Naive thymus-derived CD4-positive, alpha-beta T cell (primary cell): ENCODE results near the gene CSNK1G1. TPM values are rescaled to one million over a fixed set of nuclear protein-coding genes. Genes with fewer than 3 reads are reported as not detected.

Source experiments
- ATAC-seq: fragments of 150-1000 bp; cut with Tn5 transposase; 2 replicates; pipeline ENCODE4 v1.10.0; 2021; ENCODE audit warnings: mild to moderate bottlenecking, moderate library complexity
- CTCF ChIA-PET: fragments of 350-600 bp; sonication (Branson Sonifier 250); formaldehyde crosslinking; loops from one replicate; lab custom pipeline; 2021; ENCODE audit warnings: antibody characterized with exemption; lab: Charles Lee
- POLR2A ChIA-PET: fragments of 350-600 bp; sonication (Branson Sonifier 250); formaldehyde crosslinking; loops from one replicate; lab custom pipeline; 2021; ENCODE audit warnings: antibody characterized with exemption, inconsistent platforms; lab: Charles Lee
- DNase-seq, 9 donors: peaks; one replicate each; pipeline versions ENCODE4 v3.0.0 to v3.0.0-alpha.2; 2020 to 2022; ENCODE audit warnings: mixed read lengths in 1 of 9
- H3K27ac ChIP-seq: one replicate; pipeline ENCODE4 v1.7.0; 2013; ENCODE audit warnings: mild to moderate bottlenecking, low read depth, low read length, moderate library complexity
- H3K27me3 ChIP-seq, 2 donors: one replicate each; pipeline ENCODE4 v1.7.0; 2013; ENCODE audit warnings: low read length in 2 of 2, mild to moderate bottlenecking in 2 of 2, moderate library complexity in 2 of 2; ENCODE audit not compliant: control insufficient read depth in 2 of 2, insufficient read depth in 2 of 2
- H3K36me3 ChIP-seq, 3 experiments: 1 replicate in 2 of 3; 2 replicates in 1 of 3; pipeline ENCODE4 v1.7.0; 2013; ENCODE audit warnings: low read length in 3 of 3, mild to moderate bottlenecking in 3 of 3, moderate library complexity in 1 of 3; ENCODE audit not compliant: insufficient read depth in 3 of 3, control insufficient read depth in 2 of 3
- H3K4me1 ChIP-seq, 2 donors: one replicate each; pipeline ENCODE4 v1.7.0; 2013; ENCODE audit warnings: low read length in 2 of 2, mild to moderate bottlenecking in 2 of 2, moderate library complexity in 1 of 2; ENCODE audit not compliant: control insufficient read depth in 2 of 2, insufficient read depth in 2 of 2
- H3K4me3 ChIP-seq: 2 replicates; pipeline ENCODE4 v1.7.0; 2013; ENCODE audit warnings: mild to moderate bottlenecking, low read length
- H3K9me3 ChIP-seq, 3 experiments: 1 replicate in 2 of 3; 2 replicates in 1 of 3; pipeline ENCODE4 v1.7.0; 2013; ENCODE audit warnings: low read length in 3 of 3; ENCODE audit not compliant: control insufficient read depth in 2 of 3
- H3K27ac Mint-ChIP-seq, 9 donors: one replicate each; pipeline ENCODE4 v1.8.0; 2020 to 2022; ENCODE audit warnings: mixed read lengths in 9 of 9, mild to moderate bottlenecking in 8 of 9, moderate library complexity in 5 of 9, inconsistent platforms in 2 of 9
- H3K27me3 Mint-ChIP-seq, 5 donors: one replicate each; pipeline ENCODE4 v1.8.0; 2021 to 2022; ENCODE audit warnings: mixed read lengths in 5 of 5, mild to moderate bottlenecking in 1 of 5
- H3K36me3 Mint-ChIP-seq, 5 donors: one replicate each; pipeline ENCODE4 v1.8.0; 2020 to 2022; ENCODE audit warnings: mixed read lengths in 5 of 5, mild to moderate bottlenecking in 3 of 5, inconsistent platforms in 1 of 5
- H3K4me1 Mint-ChIP-seq, 7 donors: one replicate each; pipeline ENCODE4 v1.8.0; 2020 to 2022; ENCODE audit warnings: mixed read lengths in 7 of 7, mild to moderate bottlenecking in 3 of 7, inconsistent platforms in 1 of 7
- H3K4me3 Mint-ChIP-seq, 10 donors: one replicate each; pipeline ENCODE4 v1.8.0; 2020 to 2022; ENCODE audit warnings: mild to moderate bottlenecking in 10 of 10, mixed read lengths in 10 of 10, moderate library complexity in 6 of 10, inconsistent platforms in 2 of 10
- H3K9me3 Mint-ChIP-seq, 11 donors: one replicate each; pipeline ENCODE4 v1.8.0; 2020 to 2022; ENCODE audit warnings: mixed read lengths in 11 of 11, mild to moderate bottlenecking in 4 of 11, inconsistent platforms in 1 of 11, moderate library complexity in 1 of 11
- intact Hi-C, 2 donors: fragments of 100-400 bp; cut with micrococcal nuclease; formaldehyde crosslinking; loops; one replicate each; pipeline ENCODE4 v1.15.1; 2023
- polyA plus RNA-seq, 2 donors: library from polyadenylated mRNA; unstranded; fragments of 300-500 nt; fragmentation: Illumina TruSeq; gene quantifications; one replicate each; pipeline ENCODE4 v1.2.3, GENCODE V29; 2021
- total RNA-seq, 6 experiments: library from RNA in 5 of 6; stranded (reverse) in 5 of 6; gene quantifications; 1 replicate in 5 of 6; 2 replicates in 1 of 6; pipeline ENCODE4 v1.2.3 and lab custom pipeline; 2021 to 2026

The CSNK1G1 gene
- total and polyA plus RNA-seq, 7 experiments from 2014 or later = 18.2 to 31.4 (median 26.4) TPM

- Mint-ChIP-seq H3K27me3 (no peaks in the 10 kb centered on the region), H3K4me1 (peaks cover 3 to 26% (median 8%) of the 10 kb centered on the region in 7 donors), H3K36me3 (peaks cover 0 to 17% (median 3%) of the 10 kb centered on the region in 5 donors), H3K4me3 (no peak overlapping the region), H3K27ac (no peak overlapping the region), H3K9me3 (peaks cover 0 to 4% (median 0%) of the 10 kb centered on the region in 11 donors)
- no peaks in the 10 kb centered on the region for H3K36me3 ChIP-seq
- H3K27ac ChIP-seq = no peak overlapping the region
- ChIA-PET CTCF (no interaction called here), POLR2A (no interaction called here)
- H3K27me3 ChIP-seq = no peaks in the 10 kb centered on the region
- H3K9me3 ChIP-seq = no peaks in the 10 kb centered on the region
- H3K4me1 ChIP-seq = no peaks in the 10 kb centered on the region
- DNase-seq (no peak), ATAC-seq (no peak)
- intact Hi-C loops = no loop called here
- no peak overlapping the region for H3K4me3 ChIP-seq
These were observed 40.8 kb downstream of the CSNK1G1 start for GRCh38 chr15:64315216-64315615.

DNA sequence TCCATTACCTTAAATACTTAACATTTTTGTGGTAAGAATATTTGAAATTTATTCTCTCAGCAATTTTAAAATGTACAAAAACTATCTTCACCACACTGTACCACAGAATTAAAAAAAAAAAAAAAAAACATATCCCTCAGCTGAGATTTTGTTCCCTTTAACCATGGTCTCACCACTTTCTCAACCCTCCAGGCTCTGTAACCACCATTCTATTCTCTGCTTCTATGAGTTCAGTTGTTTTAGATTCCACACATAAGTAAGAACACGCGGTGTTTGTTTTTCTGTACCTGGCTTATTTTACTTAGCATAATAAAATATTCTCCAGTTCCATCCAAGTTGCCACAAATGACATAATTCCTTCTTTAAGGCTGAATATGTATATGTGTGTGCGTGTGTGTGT, 41.5 kb downstream of the CSNK1G1 start:
- DNase-seq = no peak
- peaks cover 0 to 20% (median 6%) of the 10 kb centered on the region in 5 donors for H3K36me3 Mint-ChIP-seq
- H3K27ac ChIP-seq = no peak overlapping the region
- CTCF ChIA-PET = no interaction called here
- H3K9me3 ChIP-seq = no peaks in the 10 kb centered on the region
- H3K4me1 Mint-ChIP-seq = peaks cover 3 to 33% (median 8%) of the 10 kb centered on the region in 7 donors
- H3K36me3 ChIP-seq = no peaks in the 10 kb centered on the region
- POLR2A ChIA-PET = no interaction called here
- no peaks in the 10 kb centered on the region for H3K27me3 ChIP-seq
- no peak for ATAC-seq
- no peak overlapping the region for H3K4me3 Mint-ChIP-seq
- no peak overlapping the region for H3K4me3 ChIP-seq
- no peak overlapping the region for H3K27ac Mint-ChIP-seq
- H3K27me3 Mint-ChIP-seq = no peaks in the 10 kb centered on the region
- peaks cover 0 to 4% (median 0%) of the 10 kb centered on the region in 11 donors for H3K9me3 Mint-ChIP-seq
- intact Hi-C loops = no loop called here
- H3K4me1 ChIP-seq = no peaks in the 10 kb centered on the region

- ATAC-seq (no peak), DNase-seq (no peak)
- Mint-ChIP-seq H3K27ac (no peak overlapping the region), H3K4me3 (no peak overlapping the region), H3K27me3 (no peaks in the 10 kb centered on the region), H3K4me1 (peaks cover 3 to 36% (median 12%) of the 10 kb centered on the region in 7 donors), H3K9me3 (peaks cover 0 to 4% (median 0%) of the 10 kb centered on the region in 11 donors), H3K36me3 (peaks cover 0 to 43% (median 16%) of the 10 kb centered on the region in 5 donors)
- Histone ChIP-seq H3K36me3 (peaks cover 0 to 4% (median 0%) of the 10 kb centered on the region in 3 experiments), H3K4me1 (no peaks in the 10 kb centered on the region), H3K27ac (no peak overlapping the region), H3K27me3 (no peaks in the 10 kb centered on the region), H3K4me3 (no peak overlapping the region), H3K9me3 (no peaks in the 10 kb centered on the region)
- POLR2A ChIA-PET = no interaction called here
- CTCF ChIA-PET = no interaction called here
- intact Hi-C loops = no loop called here
These were observed 44.4 kb downstream of the CSNK1G1 start for GRCh38 chr15:64311566-64311965.

DNA sequence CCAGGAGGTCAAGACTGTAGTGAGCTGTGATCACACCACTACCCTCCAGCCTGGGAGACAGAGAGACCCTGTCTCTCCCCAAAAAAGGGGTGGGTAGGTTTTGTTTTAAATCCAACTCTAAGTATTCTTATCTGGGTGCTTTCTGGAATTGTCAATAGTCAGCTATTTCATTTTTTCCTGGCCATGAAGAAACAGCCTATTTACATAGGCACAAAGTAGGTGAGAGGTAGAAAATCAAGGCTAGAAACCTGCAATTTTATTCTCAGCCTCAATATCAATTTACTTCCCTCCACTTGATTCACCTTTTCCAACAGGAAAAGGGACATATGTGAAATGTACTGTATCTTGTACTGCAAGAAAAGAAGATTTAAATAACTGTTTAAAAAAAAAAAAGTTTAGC, 45.9 kb downstream of the CSNK1G1 start:
- CTCF ChIA-PET = no interaction called here
- intact Hi-C loops = no loop called here
- Histone ChIP-seq H3K27ac (no peak overlapping the region), H3K36me3 (peaks cover 0 to 4% (median 0%) of the 10 kb centered on the region in 3 experiments), H3K27me3 (no peaks in the 10 kb centered on the region), H3K4me1 (no peaks in the 10 kb centered on the region), H3K4me3 (no peak overlapping the region), H3K9me3 (no peaks in the 10 kb centered on the region)
- no peak for ATAC-seq
- POLR2A ChIA-PET = interaction anchor here (0.9 kb wide), 1 partner anchor 14 kb away, joined by 3 read pairs; no protein-coding TSS in a partner anchor
- DNase-seq = no peak
- H3K36me3 Mint-ChIP-seq = peaks cover 0 to 52% (median 18%) of the 10 kb centered on the region in 5 donors
- no peak overlapping the region for H3K4me3 Mint-ChIP-seq
- peaks cover 0 to 4% (median 0%) of the 10 kb centered on the region in 11 donors for H3K9me3 Mint-ChIP-seq
- H3K27ac Mint-ChIP-seq = no peak overlapping the region
- peaks cover 3 to 34% (median 20%) of the 10 kb centered on the region in 7 donors for H3K4me1 Mint-ChIP-seq
- H3K27me3 Mint-ChIP-seq = no peaks in the 10 kb centered on the region

GRCh38 chr15:64305261-64305660, 50.7 kb downstream of the CSNK1G1 start:
- intact Hi-C loops = no loop called here
- ATAC-seq = no peak
- H3K4me1 ChIP-seq = no peaks in the 10 kb centered on the region
- peaks cover 0 to 5% (median 4%) of the 10 kb centered on the region in 3 experiments for H3K36me3 ChIP-seq
- no peaks in the 10 kb centered on the region for H3K9me3 ChIP-seq
- H3K27ac ChIP-seq = no peak overlapping the region
- H3K27me3 ChIP-seq = no peaks in the 10 kb centered on the region
- no peaks in the 10 kb centered on the region for H3K9me3 Mint-ChIP-seq
- peak overlapping the region in 1 of 9 donors; percentile 50 for H3K27ac Mint-ChIP-seq
- ChIA-PET POLR2A (no interaction called here), CTCF (no interaction called here)
- H3K4me3 ChIP-seq = no peak overlapping the region
- DNase-seq = no peak
- peaks cover 0 to 25% (median 14%) of the 10 kb centered on the region in 7 donors for H3K4me1 Mint-ChIP-seq
- peaks cover 0 to 56% (median 35%) of the 10 kb centered on the region in 5 donors for H3K36me3 Mint-ChIP-seq
- H3K27me3 Mint-ChIP-seq = no peaks in the 10 kb centered on the region
- no peak overlapping the region for H3K4me3 Mint-ChIP-seq

- intact Hi-C loops = no loop called here
- DNase-seq (no peak), ATAC-seq (no peak)
- Histone ChIP-seq H3K27me3 (no peaks in the 10 kb centered on the region), H3K9me3 (no peaks in the 10 kb centered on the region), H3K4me3 (no peak overlapping the region), H3K4me1 (no peaks in the 10 kb centered on the region), H3K36me3 (no peaks in the 10 kb centered on the region), H3K27ac (no peak overlapping the region)
- Mint-ChIP-seq H3K4me3 (no peak overlapping the region), H3K36me3 (peaks cover 0 to 22% (median 11%) of the 10 kb centered on the region in 5 donors), H3K9me3 (no peaks in the 10 kb centered on the region), H3K27ac (no peak overlapping the region), H3K4me1 (peaks cover 12 to 33% (median 23%) of the 10 kb centered on the region in 7 donors), H3K27me3 (no peaks in the 10 kb centered on the region)
- ChIA-PET POLR2A (no interaction called here), CTCF (no interaction called here)
These were observed 66.4 kb downstream of the CSNK1G1 start for GRCh38 chr15:64289550-64289949.

DNA sequence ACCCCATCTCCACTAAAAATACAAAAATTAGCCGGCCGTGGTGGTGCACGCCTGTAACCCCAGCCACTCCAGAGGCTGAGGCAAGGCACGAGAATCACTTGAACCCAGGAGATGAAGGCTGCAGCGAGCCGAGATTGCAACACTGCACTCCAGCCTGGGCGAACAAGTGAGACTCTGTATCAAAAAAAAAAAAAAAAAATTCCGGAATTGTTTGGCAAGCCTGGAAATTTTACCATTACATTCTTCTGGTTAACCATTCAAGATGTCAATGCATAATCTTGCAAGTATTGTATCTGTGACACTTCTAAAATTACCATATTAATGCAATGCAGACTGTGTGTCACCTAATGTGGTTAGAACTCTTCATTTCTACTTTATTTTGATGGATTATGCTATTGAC, 67.0 kb downstream of the CSNK1G1 start:
- Mint-ChIP-seq H3K36me3 (peaks cover 0 to 22% (median 12%) of the 10 kb centered on the region in 5 donors), H3K27ac (no peak overlapping the region), H3K4me3 (no peak overlapping the region), H3K27me3 (no peaks in the 10 kb centered on the region), H3K4me1 (peaks cover 14 to 33% (median 23%) of the 10 kb centered on the region in 7 donors), H3K9me3 (no peaks in the 10 kb centered on the region)
- POLR2A ChIA-PET = no interaction called here
- ATAC-seq (no peak), DNase-seq (no peak)
- CTCF ChIA-PET = no interaction called here
- H3K9me3 ChIP-seq = no peaks in the 10 kb centered on the region
- H3K4me1 ChIP-seq = no peaks in the 10 kb centered on the region
- no peak overlapping the region for H3K4me3 ChIP-seq
- intact Hi-C loops = no loop called here
- H3K27me3 ChIP-seq = no peaks in the 10 kb centered on the region
- H3K27ac ChIP-seq = no peak overlapping the region
- H3K36me3 ChIP-seq = no peaks in the 10 kb centered on the region
